ENCODE measurements around the gene GIPC3.

DNA sequence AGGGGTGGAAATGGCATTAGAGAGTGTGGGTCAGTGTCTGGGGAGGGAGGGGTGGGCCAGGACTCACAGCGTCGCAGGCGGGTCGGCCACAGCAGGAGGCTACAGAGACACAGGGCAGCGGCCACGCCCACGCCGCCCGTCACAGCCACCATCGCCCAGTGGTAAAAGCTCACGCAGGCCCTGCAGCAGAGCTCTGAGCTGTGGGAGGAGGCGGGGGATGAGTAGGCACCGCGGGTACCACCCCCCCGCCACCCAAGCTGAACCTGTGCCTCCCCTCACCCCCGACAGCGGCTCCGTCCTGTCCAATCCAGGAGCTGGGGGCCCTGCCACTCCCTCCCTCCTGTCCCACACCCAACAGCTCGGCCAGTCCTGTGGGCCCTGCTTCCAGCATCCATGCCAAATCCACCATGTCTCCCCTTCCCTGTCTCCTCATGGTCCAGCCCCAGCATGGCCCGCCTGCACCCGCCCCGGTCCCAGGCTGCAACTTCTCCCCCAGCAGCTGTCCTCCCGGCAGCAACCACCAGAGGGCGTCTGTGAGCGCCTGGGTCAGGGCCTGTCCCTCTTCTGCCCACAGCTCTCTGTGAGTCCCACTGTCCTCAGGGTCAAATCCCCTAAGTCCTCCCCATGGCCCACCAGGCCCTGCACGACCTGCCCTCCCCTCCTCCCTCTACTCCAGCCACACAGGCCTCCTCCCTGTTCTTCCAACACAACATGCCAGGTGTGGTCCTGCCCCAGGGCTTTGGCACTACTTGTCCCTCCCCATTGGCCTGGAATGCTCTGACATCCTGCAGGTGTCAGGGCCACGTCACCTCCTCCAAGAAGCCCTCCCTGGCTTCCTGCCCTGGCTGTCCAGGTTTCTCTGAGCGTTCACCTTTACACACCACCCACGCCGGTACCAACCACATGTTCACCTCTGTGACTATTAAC lies 40.3 kb upstream of the GIPC3 start:
- TF ChIP-seq, protein P1, sequence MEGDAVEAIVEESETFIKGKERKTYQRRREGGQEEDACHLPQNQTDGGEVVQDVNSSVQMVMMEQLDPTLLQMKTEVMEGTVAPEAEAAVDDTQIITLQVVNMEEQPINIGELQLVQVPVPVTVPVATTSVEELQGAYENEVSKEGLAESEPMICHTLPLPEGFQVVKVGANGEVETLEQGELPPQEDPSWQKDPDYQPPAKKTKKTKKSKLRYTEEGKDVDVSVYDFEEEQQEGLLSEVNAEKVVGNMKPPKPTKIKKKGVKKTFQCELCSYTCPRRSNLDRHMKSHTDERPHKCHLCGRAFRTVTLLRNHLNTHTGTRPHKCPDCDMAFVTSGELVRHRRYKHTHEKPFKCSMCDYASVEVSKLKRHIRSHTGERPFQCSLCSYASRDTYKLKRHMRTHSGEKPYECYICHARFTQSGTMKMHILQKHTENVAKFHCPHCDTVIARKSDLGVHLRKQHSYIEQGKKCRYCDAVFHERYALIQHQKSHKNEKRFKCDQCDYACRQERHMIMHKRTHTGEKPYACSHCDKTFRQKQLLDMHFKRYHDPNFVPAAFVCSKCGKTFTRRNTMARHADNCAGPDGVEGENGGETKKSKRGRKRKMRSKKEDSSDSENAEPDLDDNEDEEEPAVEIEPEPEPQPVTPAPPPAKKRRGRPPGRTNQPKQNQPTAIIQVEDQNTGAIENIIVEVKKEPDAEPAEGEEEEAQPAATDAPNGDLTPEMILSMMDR (conservative IDR thresholded peaks at IDR 0.05; ENCODE audit: low read depth in 2 of 2) = peak; percentile 85 to 94
- TF ChIP-seq CREB1 (CRISPR knock-in tag; IDR thresholded peaks at IDR 0.05; ENCODE audit: low read depth) (no peak), JUNB (IDR thresholded peaks at IDR 0.05; ENCODE audit: unreplicated experiment) (no peak), POLR2AphosphoS5 (IDR thresholded peaks at IDR 0.05; ENCODE audit: low read depth) (peak; percentile 40; the same call in 1 of the 2 replicates), EZH2 (IDR thresholded peaks at IDR 0.05; ENCODE audit: low read depth, unreplicated experiment) (no peak), EZH2phosphoT487 (IDR thresholded peaks at IDR 0.05; ENCODE audit: unreplicated experiment) (no peak)
- TF ChIP-seq, protein P2, sequence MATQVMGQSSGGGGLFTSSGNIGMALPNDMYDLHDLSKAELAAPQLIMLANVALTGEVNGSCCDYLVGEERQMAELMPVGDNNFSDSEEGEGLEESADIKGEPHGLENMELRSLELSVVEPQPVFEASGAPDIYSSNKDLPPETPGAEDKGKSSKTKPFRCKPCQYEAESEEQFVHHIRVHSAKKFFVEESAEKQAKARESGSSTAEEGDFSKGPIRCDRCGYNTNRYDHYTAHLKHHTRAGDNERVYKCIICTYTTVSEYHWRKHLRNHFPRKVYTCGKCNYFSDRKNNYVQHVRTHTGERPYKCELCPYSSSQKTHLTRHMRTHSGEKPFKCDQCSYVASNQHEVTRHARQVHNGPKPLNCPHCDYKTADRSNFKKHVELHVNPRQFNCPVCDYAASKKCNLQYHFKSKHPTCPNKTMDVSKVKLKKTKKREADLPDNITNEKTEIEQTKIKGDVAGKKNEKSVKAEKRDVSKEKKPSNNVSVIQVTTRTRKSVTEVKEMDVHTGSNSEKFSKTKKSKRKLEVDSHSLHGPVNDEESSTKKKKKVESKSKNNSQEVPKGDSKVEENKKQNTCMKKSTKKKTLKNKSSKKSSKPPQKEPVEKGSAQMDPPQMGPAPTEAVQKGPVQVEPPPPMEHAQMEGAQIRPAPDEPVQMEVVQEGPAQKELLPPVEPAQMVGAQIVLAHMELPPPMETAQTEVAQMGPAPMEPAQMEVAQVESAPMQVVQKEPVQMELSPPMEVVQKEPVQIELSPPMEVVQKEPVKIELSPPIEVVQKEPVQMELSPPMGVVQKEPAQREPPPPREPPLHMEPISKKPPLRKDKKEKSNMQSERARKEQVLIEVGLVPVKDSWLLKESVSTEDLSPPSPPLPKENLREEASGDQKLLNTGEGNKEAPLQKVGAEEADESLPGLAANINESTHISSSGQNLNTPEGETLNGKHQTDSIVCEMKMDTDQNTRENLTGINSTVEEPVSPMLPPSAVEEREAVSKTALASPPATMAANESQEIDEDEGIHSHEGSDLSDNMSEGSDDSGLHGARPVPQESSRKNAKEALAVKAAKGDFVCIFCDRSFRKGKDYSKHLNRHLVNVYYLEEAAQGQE (IDR thresholded peaks at IDR 0.05; ENCODE audit: unreplicated experiment) = no peak
